ENCODE data around the gene GRB7. TPM values are rescaled to one million over a fixed set of nuclear protein-coding genes. Genes with fewer than 3 reads are reported as not detected.
A peak's percentile ranks its signal among the peaks of the same experiment; 100 is the strongest.

GRB7 gene
- total and polyA plus RNA-seq, 2 donors (not counting 3 experiments of a cell fraction or from before 2014, with no cell fraction given) = 0.04 TPM; not detected in 1

DNA sequence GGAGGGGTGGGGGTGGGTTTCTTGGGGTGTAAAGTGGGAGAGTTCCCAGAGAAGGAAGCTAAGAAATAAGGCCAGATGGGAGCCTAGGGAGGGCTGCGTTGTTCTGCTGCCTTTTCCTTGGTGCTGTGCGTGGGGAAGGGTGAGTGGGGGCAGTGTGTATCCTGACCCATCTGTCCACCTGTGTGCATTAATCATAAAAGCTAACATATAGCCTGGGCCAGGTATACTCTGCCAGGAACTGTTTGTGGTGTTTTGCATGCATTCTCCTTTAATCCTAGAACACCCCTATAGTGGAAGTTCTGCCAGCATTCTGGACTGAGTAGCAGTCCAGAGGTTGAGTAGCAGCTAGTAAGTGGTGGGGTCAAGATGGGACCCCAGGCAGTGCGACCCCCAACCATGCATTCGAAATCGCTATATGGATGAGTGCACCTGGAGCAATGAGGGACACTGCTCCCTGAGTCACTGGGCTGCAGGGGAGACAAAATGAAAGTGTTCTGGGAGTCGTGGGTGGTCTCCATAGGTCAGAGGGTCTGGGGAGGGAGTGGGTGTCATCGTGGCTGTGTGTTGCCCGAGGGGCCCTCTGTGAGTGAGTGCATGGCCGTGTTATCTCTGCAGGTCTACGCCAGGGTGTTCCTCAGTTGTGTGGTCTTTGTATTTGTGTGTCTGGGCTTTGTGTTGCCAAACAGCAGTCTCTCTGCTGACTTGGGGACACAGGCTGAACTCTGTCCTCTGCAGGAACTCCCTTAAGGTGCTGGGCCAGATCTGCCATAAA lies 36.5 kb upstream of the GRB7 start:
- H3K9me1 ChIP-seq (replicated peaks; ENCODE audit: control insufficient read depth, extremely low read depth, insufficient read depth, low read length) = no peaks in the 10 kb centered on the region
- POLR2A ChIA-PET = interaction anchor here (0.6 kb wide), 1 partner anchor 251 kb away, joined by 3 read pairs; no protein-coding TSS in a partner anchor
- no peaks in the 10 kb centered on the region for H3K4me1 ChIP-seq (ENCODE audit: control insufficient read depth, extremely low read depth, insufficient read depth, low read length)
- no peaks in the 10 kb centered on the region for H3K9me3 ChIP-seq (replicated peaks; ENCODE audit: control insufficient read depth, insufficient read depth, low read length)
- CTCF ChIA-PET = interaction anchor here (2.0 to 2.3 kb wide), 2 partner anchors 13 to 79 kb away, joined by 8 to 20 read pairs; partner anchors contain the start of gene PGAP3
- no peak overlapping the region for H2AFZ ChIP-seq (ENCODE audit: low read depth, low read length)
- no peak overlapping the region for H3K9ac ChIP-seq (replicated peaks; ENCODE audit: extremely low read depth, insufficient read depth, low read length)
- TF ChIP-seq POLR2AphosphoS5 (IDR thresholded peaks at IDR 0.05; ENCODE audit: insufficient read depth, low read depth, low read length) (no peak), FOS (IDR thresholded peaks at IDR 0.05; ENCODE audit: borderline replicate concordance, insufficient read depth, low read length) (no peak), EZH2 (IDR thresholded peaks at IDR 0.05; ENCODE audit: borderline replicate concordance, low read depth, low read length, severe bottlenecking) (no peak), JUN (IDR thresholded peaks at IDR 0.05; ENCODE audit: borderline replicate concordance, insufficient read depth, insufficient read length, low read depth) (no peak), MYC (IDR thresholded peaks at IDR 0.05; ENCODE audit: low read depth, low read length) (no peak), GATA2 (IDR thresholded peaks at IDR 0.05; ENCODE audit: insufficient read depth, insufficient read length, low read depth, low read length) (no peak), POLR2A (IDR thresholded peaks at IDR 0.05; ENCODE audit: low read depth, low read length) (no peak)
- TF ChIP-seq, protein P1, sequence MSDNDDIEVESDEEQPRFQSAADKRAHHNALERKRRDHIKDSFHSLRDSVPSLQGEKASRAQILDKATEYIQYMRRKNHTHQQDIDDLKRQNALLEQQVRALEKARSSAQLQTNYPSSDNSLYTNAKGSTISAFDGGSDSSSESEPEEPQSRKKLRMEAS (IDR thresholded peaks at IDR 0.05; ENCODE audit: insufficient read depth, insufficient read length) = no peak
- TF ChIP-seq, protein P2, sequence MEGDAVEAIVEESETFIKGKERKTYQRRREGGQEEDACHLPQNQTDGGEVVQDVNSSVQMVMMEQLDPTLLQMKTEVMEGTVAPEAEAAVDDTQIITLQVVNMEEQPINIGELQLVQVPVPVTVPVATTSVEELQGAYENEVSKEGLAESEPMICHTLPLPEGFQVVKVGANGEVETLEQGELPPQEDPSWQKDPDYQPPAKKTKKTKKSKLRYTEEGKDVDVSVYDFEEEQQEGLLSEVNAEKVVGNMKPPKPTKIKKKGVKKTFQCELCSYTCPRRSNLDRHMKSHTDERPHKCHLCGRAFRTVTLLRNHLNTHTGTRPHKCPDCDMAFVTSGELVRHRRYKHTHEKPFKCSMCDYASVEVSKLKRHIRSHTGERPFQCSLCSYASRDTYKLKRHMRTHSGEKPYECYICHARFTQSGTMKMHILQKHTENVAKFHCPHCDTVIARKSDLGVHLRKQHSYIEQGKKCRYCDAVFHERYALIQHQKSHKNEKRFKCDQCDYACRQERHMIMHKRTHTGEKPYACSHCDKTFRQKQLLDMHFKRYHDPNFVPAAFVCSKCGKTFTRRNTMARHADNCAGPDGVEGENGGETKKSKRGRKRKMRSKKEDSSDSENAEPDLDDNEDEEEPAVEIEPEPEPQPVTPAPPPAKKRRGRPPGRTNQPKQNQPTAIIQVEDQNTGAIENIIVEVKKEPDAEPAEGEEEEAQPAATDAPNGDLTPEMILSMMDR (IDR thresholded peaks at IDR 0.05; ENCODE audit: extremely low read depth in 1 of 2, insufficient read depth in 1 of 2, low read depth in 1 of 2, low read length in 2 of 2) = no peak
- no peak for DNase-seq (ENCODE audit: low read depth, low spot score)
- no peaks in the 10 kb centered on the region for H3K79me2 ChIP-seq (ENCODE audit: control insufficient read depth, insufficient read depth, low read length)
- FAIRE-seq = no peak
- peak overlapping the region in 1 of 3 experiments; percentile 44 for H3K4me3 ChIP-seq (replicated peaks in 1 of 3; ENCODE audit: insufficient read depth in 1 of 3, low read depth in 1 of 3, low read length in 3 of 3)
- dilution Hi-C loops (cut with MboI; ENCODE audit: extremely low pct_ligation_motif_present, low sequenced_read_pairs) = no loop called here
- BruUV-seq (replicated peaks) = no TSS peak
- peaks cover 0 to 2% of the 10 kb centered on the region in 2 experiments for H3K27me3 ChIP-seq (ENCODE audit: control insufficient read depth in 2 of 2, insufficient read depth in 2 of 2, low read length in 2 of 2)
- peak overlapping the region; percentile 19 for H3K4me2 ChIP-seq (ENCODE audit: insufficient read depth, low read length)
- H4K20me1 ChIP-seq (replicated peaks; ENCODE audit: control insufficient read depth, extremely low read depth, insufficient read depth, low read length) = no peaks in the 10 kb centered on the region
- H3K27ac ChIP-seq (ENCODE audit: insufficient read depth, low read depth, low read length) = no peak overlapping the region
- H3K36me3 ChIP-seq (ENCODE audit: control insufficient read depth in 2 of 2, extremely low read depth in 1 of 2, insufficient read depth in 2 of 2, low read length in 2 of 2) = no peaks in the 10 kb centered on the region
- intact Hi-C loops (cut with micrococcal nuclease) = no loop called here

Data from endothelial cell of umbilical vein (primary cell).